PC-3 (cell line): ENCODE measurements around the gene BIVM.

ENCODE experiments used
- CTCF ChIP-seq: fragments of 300-600 bp; sonication (generic); conservative IDR thresholded peaks from 2 replicates; pipeline ENCODE4 v1.5.1; 2017; ENCODE audit warnings: antibody characterized with exemption, low read depth, mild to moderate bottlenecking, low read length
- EZH2 ChIP-seq: fragments of 300-600 bp; sonication (generic); IDR thresholded peaks from one replicate; pipeline ENCODE4 v1.6.1; 2017; ENCODE audit warnings: antibody characterized with exemption, mild to moderate bottlenecking, low read length; ENCODE audit not compliant: unreplicated experiment
- EZH2phosphoT487 ChIP-seq: fragments of 300-600 bp; sonication (generic); IDR thresholded peaks from 2 replicates; pipeline ENCODE4 v1.6.1; 2018; ENCODE audit warnings: mild to moderate bottlenecking, antibody characterized with exemption, low read length, borderline replicate concordance

GRCh38 chr13:102751886-102752285, 47.0 kb upstream of the BIVM start:
- TF ChIP-seq CTCF (no peak), EZH2 (no peak), EZH2phosphoT487 (no peak)
